HepG2 (cell line): ENCODE data around the gene TP53TG5. TPM values are rescaled to one million over a fixed set of nuclear protein-coding genes. Genes with fewer than 3 reads are reported as not detected.
A peak's percentile ranks its signal among the peaks of the same experiment; 100 is the strongest.

ENCODE experiments used
- CENPT ChIP-seq: sonication (generic); formaldehyde crosslinking; IDR thresholded peaks from 2 replicates; pipeline ENCODE4 v1.8.0; 2022; ENCODE audit warnings: low read depth, mild to moderate bottlenecking, moderate library complexity, missing genetic modification reagents
- DR1 ChIP-seq: sonication (generic); formaldehyde crosslinking; IDR thresholded peaks from 2 replicates; pipeline ENCODE4 v1.8.0; 2021; ENCODE audit warnings: mild to moderate bottlenecking, missing genetic modification reagents, inconsistent platforms
- ETV6 ChIP-seq: sonication (generic); formaldehyde crosslinking; conservative IDR thresholded peaks from 2 replicates; pipeline ENCODE4 v1.4.0; 2020; ENCODE audit warnings: missing genetic modification reagents
- HDAC2 ChIP-seq: sonication (generic); formaldehyde crosslinking; IDR thresholded peaks from 2 replicates; pipeline ENCODE4 v1.4.0; 2020; ENCODE audit warnings: missing genetic modification reagents
- HMG20B ChIP-seq: conservative IDR thresholded peaks from 2 replicates; pipeline ENCODE4 v1.6.1; 2016; ENCODE audit warnings: missing genetic modification reagents, missing compliant biosample characterization
- JUNB ChIP-seq: sonication (generic); formaldehyde crosslinking; IDR thresholded peaks from 2 replicates; pipeline ENCODE4 v1.8.0; 2022; ENCODE audit warnings: missing genetic modification reagents, mild to moderate bottlenecking, borderline replicate concordance
- MTF2 ChIP-seq: sonication (generic); formaldehyde crosslinking; IDR thresholded peaks from 2 replicates; pipeline ENCODE4 v1.5.0; 2020; ENCODE audit warnings: missing genetic modification reagents, borderline replicate concordance
- NFKB2 ChIP-seq: sonication (generic); formaldehyde crosslinking; IDR thresholded peaks from 2 replicates; pipeline ENCODE4 v1.4.0; 2020; ENCODE audit warnings: missing genetic modification reagents, borderline replicate concordance
- PHF21A ChIP-seq: sonication (generic); formaldehyde crosslinking; IDR thresholded peaks from 2 replicates; pipeline ENCODE4 v1.5.0; 2020; ENCODE audit warnings: mild to moderate bottlenecking, missing genetic modification reagents
- SP5 ChIP-seq: IDR thresholded peaks from 2 replicates; pipeline ENCODE4 v1.6.1; 2016; ENCODE audit warnings: low read depth, borderline replicate concordance
- TEAD2 ChIP-seq: sonication (generic); formaldehyde crosslinking; IDR thresholded peaks from 2 replicates; pipeline ENCODE4 v1.9.0; 2021; ENCODE audit warnings: missing genetic modification reagents
- THAP11 ChIP-seq: IDR thresholded peaks from 2 replicates; pipeline ENCODE4 v1.6.1; 2016; ENCODE audit warnings: missing biosample characterization, missing genetic modification reagents
- YEATS2 ChIP-seq: sonication (generic); formaldehyde crosslinking; IDR thresholded peaks from 2 replicates; pipeline ENCODE4 v1.4.0; 2020; ENCODE audit warnings: missing genetic modification reagents, borderline replicate concordance
- ZFP1 ChIP-seq: IDR thresholded peaks from 2 replicates; pipeline ENCODE4 v1.6.1; 2016
- ZFP82 ChIP-seq: sonication (generic); formaldehyde crosslinking; IDR thresholded peaks from 2 replicates; pipeline ENCODE4 v1.5.1; 2020; ENCODE audit warnings: mild to moderate bottlenecking, missing genetic modification reagents, borderline replicate concordance
- ZNF10 ChIP-seq: sonication (generic); formaldehyde crosslinking; IDR thresholded peaks from 2 replicates; pipeline ENCODE4 v1.4.0; 2020; ENCODE audit warnings: mild to moderate bottlenecking, low read depth, missing genetic modification reagents, borderline replicate concordance
- ZNF160 ChIP-seq: sonication (generic); formaldehyde crosslinking; IDR thresholded peaks from 2 replicates; pipeline ENCODE4 v1.8.0; 2022; ENCODE audit warnings: mild to moderate bottlenecking, inconsistent platforms, missing genetic modification reagents
- ZNF180 ChIP-seq: sonication (generic); formaldehyde crosslinking; IDR thresholded peaks from 2 replicates; pipeline ENCODE4 v1.4.0; 2020; ENCODE audit warnings: low read depth, missing genetic modification reagents, borderline replicate concordance
- ZNF260 ChIP-seq: sonication (generic); formaldehyde crosslinking; IDR thresholded peaks from 2 replicates; pipeline ENCODE4 v1.4.0; 2020; ENCODE audit warnings: missing genetic modification reagents, low read depth, mild to moderate bottlenecking, borderline replicate concordance
- ZNF335 ChIP-seq: sonication (generic); formaldehyde crosslinking; IDR thresholded peaks from 2 replicates; pipeline ENCODE4 v1.4.0; 2020; ENCODE audit warnings: missing genetic modification reagents
- ZNF644 ChIP-seq: IDR thresholded peaks from 2 replicates; pipeline ENCODE4 v1.6.1; 2016; ENCODE audit warnings: low read depth
- ZNF670 ChIP-seq: sonication (generic); formaldehyde crosslinking; IDR thresholded peaks from 2 replicates; pipeline ENCODE4 v1.8.0; 2022; ENCODE audit warnings: mild to moderate bottlenecking, missing genetic modification reagents, borderline replicate concordance
- ZNF782 ChIP-seq: sonication (generic); formaldehyde crosslinking; IDR thresholded peaks from 2 replicates; pipeline ENCODE4 v1.4.0; 2020; ENCODE audit warnings: missing genetic modification reagents, mild to moderate bottlenecking, borderline replicate concordance
- polyA plus RNA-seq, 8 experiments: library from polyadenylated mRNA; depleted of rRNA in 3 of 8; stranded (reverse) in 7 of 8; unstranded in 1 of 8; fragments of >200 nt; fragmentation: Illumina TruSeq in 4 of 8; extraction: Trizol in 4 of 8; gene quantifications; 2 replicates each; pipeline versions ENCODE4 v1.2.1 to v1.2.3, GENCODE V29; 2011 to 2016; ENCODE audit warnings: low read depth in 4 of 8, missing spikeins in 1 of 8, mixed read lengths in 1 of 8; ENCODE audit not compliant: insufficient read depth in 1 of 8
- total RNA-seq, 5 experiments: library from RNA; depleted of rRNA; stranded (reverse); fragments of >200 nt; fragmentation: Illumina TruSeq; extraction: Trizol; gene quantifications; 2 replicates each; pipeline ENCODE4 v1.2.3, GENCODE V29; 2016; ENCODE audit warnings: low read depth in 1 of 5
- TF ChIP-seq, protein P1 (sequence below): sonication (generic); formaldehyde crosslinking; IDR thresholded peaks from 2 replicates; pipeline ENCODE4 v1.8.0; 2022; ENCODE audit warnings: mild to moderate bottlenecking, missing genetic modification reagents, moderate library complexity
- TF ChIP-seq, protein P2 (sequence below): IDR thresholded peaks from 2 replicates; pipeline ENCODE4 v1.6.1; 2016; ENCODE audit warnings: missing compliant biosample characterization, missing genetic modification reagents, borderline replicate concordance
- TF ChIP-seq, protein P3 (sequence below): sonication (generic); formaldehyde crosslinking; conservative IDR thresholded peaks from 2 replicates; pipeline ENCODE4 v1.8.1; 2023; ENCODE audit warnings: missing genetic modification reagents
- TF ChIP-seq, protein P4 (sequence below): sonication (generic); formaldehyde crosslinking; IDR thresholded peaks from 2 replicates; pipeline ENCODE4 v1.8.1; 2023; ENCODE audit warnings: mild to moderate bottlenecking, missing genetic modification reagents, borderline replicate concordance

TP53TG5 gene
- total and polyA plus RNA-seq, 2 of the 13 experiments (the other 11 are each of a cell fraction or from before 2014, with no cell fraction given) = 0.11 TPM; not detected in 1

DNA sequence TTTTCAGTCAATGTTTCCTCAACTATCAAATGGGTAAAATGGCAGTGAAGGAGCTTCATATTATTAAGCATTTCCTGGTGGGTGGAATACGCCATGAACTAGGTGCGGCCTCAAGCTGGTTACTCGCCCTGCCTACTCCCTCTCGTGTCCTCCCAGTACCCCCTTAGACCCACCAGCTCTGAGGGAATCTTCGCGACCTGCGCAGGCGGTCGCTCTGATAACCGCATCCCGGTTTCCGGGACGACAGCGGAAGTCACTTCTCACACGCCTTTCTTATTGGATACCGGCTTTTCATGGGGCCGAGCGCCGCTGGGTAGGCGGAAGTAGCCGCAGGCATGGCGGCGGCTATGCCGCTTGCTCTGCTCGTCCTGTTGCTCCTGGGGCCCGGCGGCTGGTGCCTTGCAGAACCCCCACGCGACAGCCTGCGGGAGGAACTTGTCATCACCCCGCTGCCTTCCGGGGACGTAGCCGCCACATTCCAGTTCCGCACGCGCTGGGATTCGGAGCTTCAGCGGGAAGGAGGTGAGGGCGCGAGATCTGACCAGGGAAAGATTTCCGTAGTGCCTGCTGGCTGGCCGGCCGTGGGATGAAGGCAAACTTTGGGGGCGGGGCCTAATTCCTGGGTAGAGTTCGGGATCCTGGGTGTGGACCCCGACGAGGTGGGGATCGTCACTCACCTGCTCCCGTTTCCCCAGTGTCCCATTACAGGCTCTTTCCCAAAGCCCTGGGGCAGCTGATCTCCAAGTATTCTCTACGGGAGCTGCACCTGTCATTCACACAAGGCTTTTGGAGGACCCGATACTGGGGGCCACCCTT, 37.9 kb upstream of the TP53TG5 start, which contains the start of gene PIGT (continued):
- peak; percentile 45; the same call in 1 of the 2 replicates for TF ChIP-seq ZFP82 (CRISPR knock-in tag)
- peak; percentile 94 for TF ChIP-seq ETV6 (CRISPR knock-in tag)
- peak; percentile 93 for TF ChIP-seq THAP11 (CRISPR knock-in tag)
- peak; percentile 56 for TF ChIP-seq ZNF782
- TF ChIP-seq ZNF335 (CRISPR knock-in tag) = peak; percentile 75; the same call in 1 of the 2 replicates
- TF ChIP-seq, protein P1, sequence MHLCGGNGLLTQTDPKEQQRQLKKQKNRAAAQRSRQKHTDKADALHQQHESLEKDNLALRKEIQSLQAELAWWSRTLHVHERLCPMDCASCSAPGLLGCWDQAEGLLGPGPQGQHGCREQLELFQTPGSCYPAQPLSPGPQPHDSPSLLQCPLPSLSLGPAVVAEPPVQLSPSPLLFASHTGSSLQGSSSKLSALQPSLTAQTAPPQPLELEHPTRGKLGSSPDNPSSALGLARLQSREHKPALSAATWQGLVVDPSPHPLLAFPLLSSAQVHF (CRISPR knock-in tag) = peak; percentile 63; the same call in 1 of the 2 replicates
- TF ChIP-seq HMG20B (CRISPR knock-in tag) = peak; percentile 69; the same call in 1 of the 2 replicates
- TF ChIP-seq ZNF260 = 0 out of 2 replicates have a peak, but pooled peaks have one; percentile 81
- 0 out of 2 replicates have a peak, but pooled peaks have one; percentile 50 for TF ChIP-seq JUNB (CRISPR knock-in tag)
- TF ChIP-seq ZNF670 = peak; percentile 92; the same call in 1 of the 2 replicates
- TF ChIP-seq, protein P2, sequence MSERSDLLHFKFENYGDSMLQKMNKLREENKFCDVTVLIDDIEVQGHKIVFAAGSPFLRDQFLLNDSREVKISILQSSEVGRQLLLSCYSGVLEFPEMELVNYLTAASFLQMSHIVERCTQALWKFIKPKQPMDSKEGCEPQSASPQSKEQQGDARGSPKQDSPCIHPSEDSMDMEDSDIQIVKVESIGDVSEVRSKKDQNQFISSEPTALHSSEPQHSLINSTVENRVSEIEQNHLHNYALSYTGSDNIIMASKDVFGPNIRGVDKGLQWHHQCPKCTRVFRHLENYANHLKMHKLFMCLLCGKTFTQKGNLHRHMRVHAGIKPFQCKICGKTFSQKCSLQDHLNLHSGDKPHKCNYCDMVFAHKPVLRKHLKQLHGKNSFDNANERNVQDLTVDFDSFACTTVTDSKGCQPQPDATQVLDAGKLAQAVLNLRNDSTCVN (CRISPR knock-in tag) = peak; percentile 91; the same call in 1 of the 2 replicates
- TF ChIP-seq ZNF10 = no peak
- TF ChIP-seq NFKB2 (CRISPR knock-in tag) = peak; percentile 96
- TF ChIP-seq, protein P3, sequence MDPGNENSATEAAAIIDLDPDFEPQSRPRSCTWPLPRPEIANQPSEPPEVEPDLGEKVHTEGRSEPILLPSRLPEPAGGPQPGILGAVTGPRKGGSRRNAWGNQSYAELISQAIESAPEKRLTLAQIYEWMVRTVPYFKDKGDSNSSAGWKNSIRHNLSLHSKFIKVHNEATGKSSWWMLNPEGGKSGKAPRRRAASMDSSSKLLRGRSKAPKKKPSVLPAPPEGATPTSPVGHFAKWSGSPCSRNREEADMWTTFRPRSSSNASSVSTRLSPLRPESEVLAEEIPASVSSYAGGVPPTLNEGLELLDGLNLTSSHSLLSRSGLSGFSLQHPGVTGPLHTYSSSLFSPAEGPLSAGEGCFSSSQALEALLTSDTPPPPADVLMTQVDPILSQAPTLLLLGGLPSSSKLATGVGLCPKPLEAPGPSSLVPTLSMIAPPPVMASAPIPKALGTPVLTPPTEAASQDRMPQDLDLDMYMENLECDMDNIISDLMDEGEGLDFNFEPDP (CRISPR knock-in tag) = no peak
- TF ChIP-seq SP5 (CRISPR knock-in tag) = no peak
- no peak; the same call in 1 of the 2 replicates for TF ChIP-seq CENPT
- no peak for TF ChIP-seq ZNF180
- peak; percentile 93 for TF ChIP-seq PHF21A
- no peak; the same call in none of the 2 replicates for TF ChIP-seq ZNF160 (CRISPR knock-in tag)
- TF ChIP-seq TEAD2 (CRISPR knock-in tag) = no peak
- peak; percentile 76; the same call in 1 of the 2 replicates for TF ChIP-seq MTF2
- peak; percentile 94 for TF ChIP-seq YEATS2 (CRISPR knock-in tag)
- TF ChIP-seq, protein P4, sequence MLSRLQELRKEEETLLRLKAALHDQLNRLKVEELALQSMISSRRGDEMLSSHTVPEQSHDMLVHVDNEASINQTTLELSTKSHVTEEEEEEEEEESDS = no peak
- peak; percentile 89 for TF ChIP-seq DR1 (CRISPR knock-in tag)
- peak; percentile 96 for TF ChIP-seq HDAC2 (CRISPR knock-in tag)
- TF ChIP-seq ZNF644 (CRISPR knock-in tag) = peak; percentile 29; the same call in 1 of the 2 replicates
- TF ChIP-seq ZFP1 = no peak; the same call in 1 of the 2 replicates
